Forelimb muscle (tissue), 1 donor: ENCODE measurements around the gene TCTN2. TPM values are rescaled to one million over a fixed set of nuclear protein-coding genes. Genes with fewer than 3 reads are reported as not detected.

Source experiments
- DNase-seq: peaks from one replicate; pipeline ENCODE4 v3.0.0-alpha.2; 2013; ENCODE audit warnings: low read depth
- polyA plus RNA-seq: library from polyadenylated mRNA; unstranded; fragments of 120-200 nt; gene quantifications from one replicate; pipeline ENCODE4 v1.2.1, GENCODE V29; 2013; ENCODE audit not compliant: insufficient read length

Gene TCTN2
- polyA plus RNA-seq, 1 donor: 6.2 TPM

DNA sequence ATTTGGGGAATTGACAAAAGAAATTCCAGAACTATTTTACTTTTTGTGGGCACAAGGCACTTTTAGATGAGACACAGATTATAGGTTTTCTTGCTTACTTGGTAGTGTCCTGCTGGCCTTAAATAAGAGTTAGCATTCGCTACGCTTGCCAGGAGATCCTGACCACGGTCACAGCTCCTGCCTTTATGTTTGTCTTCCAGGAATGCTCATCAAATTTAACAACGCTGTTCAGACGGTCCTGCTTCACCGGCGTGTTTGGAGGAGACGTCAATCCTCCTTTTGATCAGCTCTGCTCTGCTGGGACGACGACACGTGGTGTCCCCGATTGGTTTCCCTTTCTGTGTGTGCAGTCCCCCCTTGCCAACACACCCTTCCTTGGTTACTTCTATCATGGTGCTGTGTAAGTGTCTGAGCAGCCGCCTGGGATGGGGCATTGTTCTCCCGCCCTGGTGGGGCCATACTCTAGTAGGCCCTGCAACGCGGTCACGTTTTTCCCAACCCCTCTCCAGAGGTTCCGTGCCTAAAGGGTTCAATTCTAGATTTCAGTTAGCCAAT, 15.8 kb downstream of the TCTN2 start:
- no peak for DNase-seq

DNA sequence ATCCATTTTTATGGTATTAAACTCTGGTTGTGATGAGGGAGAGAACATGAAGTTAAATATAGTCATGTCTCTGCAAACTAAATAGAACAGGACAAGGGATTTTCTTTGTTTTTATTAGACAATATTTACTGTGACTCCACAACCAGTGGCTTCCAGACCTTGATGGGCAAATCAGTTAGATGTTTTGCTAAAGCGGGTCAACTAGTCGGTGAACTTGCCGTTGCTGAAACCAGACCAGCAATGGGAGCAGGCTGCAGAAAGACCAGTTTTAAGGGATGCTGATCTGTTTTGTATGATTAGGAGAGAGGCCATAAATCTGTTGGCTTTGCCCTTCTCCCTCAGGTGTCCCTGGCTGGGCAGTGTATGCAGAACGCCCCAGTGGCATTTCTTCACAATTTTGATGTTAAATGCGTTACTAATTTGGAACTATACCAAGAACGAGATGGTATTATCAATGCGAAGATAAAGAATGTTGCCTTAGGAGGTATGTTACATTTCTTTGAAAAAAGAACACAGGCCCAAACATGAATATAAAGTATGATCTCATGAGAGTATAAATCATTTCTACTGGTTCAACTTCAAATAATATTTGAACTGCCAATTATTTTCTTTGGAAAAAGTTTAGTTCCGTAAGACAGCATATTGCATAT, 19.4 kb downstream of the TCTN2 start:
- DNase-seq: no peak

DNA sequence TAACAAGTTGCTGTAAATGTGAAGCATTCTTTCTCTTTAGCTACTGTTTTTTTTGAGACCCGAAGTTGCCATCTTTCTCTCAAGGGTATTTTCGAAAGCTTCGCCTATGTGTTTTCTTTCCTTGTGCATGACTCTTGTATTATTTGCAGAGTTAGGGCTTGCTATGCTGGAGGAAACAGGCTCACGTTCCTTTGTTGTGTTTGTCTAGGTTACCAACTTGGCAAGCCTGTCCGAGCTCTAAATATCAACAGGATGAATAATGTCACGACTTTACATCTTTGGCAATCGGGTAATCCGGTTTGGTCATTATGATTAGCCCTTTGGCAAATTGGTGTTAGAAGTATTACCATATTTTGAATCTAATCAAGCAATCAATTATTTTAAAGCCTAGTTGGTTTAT, 25.3 kb downstream of the TCTN2 start:
- no peak for DNase-seq

- DNase-seq: no peak
These were observed 25.7 kb downstream of the TCTN2 start for GRCh38 chr12:123696646-123697045.

- DNase-seq: no peak
These were observed 35.0 kb downstream of the TCTN2 start for GRCh38 chr12:123705935-123706334.

GRCh38 chr12:123707466-123707865, 36.6 kb downstream of the TCTN2 start:
- DNase-seq: no peak

- no peak for DNase-seq
These were observed 41.9 kb downstream of the TCTN2 start for GRCh38 chr12:123712780-123713319.

- DNase-seq: no peak
These were observed 42.5 kb downstream of the TCTN2 start for GRCh38 chr12:123713398-123713797.

DNA sequence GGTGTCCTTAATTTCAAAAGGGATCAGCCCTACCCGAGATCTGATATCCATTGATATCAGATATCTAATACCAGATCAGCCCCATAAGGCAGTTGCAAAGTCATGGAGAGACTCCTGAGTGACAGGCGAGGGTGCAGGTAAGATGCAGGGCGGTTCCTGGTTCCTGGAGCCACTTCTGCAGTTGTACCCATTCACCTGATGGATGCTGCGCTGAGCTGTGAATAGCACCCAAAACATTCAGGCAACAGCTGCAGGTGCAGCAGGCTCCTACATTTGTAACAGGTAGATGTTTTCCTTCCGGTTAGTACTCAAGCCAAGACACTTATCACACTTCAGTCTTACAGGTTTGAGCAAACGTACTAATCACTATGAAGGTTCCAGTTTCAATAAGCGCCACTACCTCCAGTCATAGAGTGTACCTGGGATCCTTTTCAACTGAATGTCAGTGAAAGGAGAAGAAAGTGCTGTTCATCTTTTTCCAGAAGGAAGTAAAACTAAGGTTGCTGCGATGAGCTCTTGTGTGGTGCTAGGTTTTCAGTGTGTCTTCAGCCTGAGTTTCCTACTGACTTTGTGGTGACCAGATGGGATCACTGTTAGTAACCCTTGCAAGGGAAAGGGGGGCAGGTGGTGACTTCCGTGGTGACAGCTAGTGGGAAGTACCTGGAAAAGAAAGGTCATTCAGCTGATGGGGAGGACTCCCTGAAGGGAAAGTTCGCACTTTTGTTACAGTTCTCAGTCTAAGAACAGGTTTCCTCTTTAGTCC, 43.1 kb downstream of the TCTN2 start:
- no peak for DNase-seq

DNA sequence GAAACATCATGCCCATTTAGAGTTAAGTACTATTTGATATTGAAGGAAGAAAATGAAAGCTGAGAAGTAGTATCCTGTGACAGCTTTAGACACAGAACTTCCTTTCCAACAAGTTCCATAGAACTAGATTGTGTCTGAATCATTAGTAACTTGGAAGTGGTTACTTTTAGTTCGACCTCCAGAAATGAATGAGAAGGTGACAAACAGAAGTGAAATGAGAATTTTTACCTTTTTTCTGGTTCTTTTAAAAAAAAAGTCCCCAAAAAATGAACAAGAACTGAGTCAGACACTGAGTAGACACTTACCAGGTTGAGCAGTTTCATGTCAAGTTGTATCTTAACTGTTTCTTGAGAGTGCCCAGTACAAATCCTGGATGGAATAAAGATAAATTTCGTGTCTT, 44.3 kb downstream of the TCTN2 start:
- DNase-seq: no peak

- no peak for DNase-seq
These were observed 46.4 kb downstream of the TCTN2 start for GRCh38 chr12:123717350-123717749.

DNA sequence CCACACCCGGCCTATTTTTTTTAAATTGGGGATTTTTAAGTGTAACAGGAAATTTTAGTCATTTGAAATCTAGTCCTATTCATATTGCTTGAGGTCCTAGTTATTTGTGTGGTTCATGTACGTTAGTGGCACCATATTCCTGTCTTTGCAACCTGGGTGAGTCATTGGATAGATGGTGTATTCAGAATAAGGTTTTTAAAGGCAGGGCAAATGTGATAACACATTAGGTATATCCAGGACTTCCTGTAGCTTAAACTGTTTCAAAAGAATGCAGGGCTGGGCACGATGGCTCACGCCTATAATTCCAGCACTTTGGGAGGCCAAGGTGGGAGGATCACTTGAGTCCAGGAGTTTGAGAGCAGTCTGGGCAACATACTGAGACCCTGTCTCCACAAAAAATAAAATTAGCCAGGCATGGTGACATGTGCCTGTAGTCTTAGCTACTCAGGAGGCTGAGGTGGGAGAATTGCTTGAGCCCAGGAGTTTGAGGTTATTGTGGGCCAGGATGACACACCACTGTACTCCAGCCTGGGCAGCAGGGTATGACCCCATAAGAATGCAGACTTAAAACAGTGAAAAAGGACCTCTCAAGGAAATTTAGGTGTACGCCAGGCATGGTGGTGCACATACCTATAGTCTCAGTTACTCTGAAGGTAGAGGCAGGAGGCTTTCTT, 49.4 kb downstream of the TCTN2 start:
- DNase-seq: no peak

DNA sequence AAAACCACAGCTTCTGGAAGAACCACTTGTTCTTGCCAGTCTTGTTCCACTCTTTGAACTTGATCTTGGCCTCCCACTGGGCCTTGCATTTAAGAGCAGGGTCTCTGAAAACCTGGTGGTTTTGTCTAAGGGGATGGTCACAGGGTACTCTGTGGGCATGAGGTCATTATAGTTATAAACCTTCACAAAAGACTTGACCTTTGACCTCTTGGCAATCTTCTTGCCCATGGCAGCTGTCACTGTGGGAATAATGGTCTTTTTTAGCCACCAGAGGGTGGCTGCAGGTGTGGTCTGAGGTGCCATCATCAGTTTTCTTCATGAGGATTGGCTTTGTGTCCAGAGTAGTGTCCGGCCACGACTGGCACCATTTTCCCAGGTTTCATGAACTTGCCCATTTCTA, 50.3 kb downstream of the TCTN2 start:
- no peak for DNase-seq

GRCh38 chr12:123723011-123723410, 52.1 kb downstream of the TCTN2 start:
- DNase-seq: no peak

GRCh38 chr12:123723765-123724164, 52.9 kb downstream of the TCTN2 start:
- no peak for DNase-seq

DNA sequence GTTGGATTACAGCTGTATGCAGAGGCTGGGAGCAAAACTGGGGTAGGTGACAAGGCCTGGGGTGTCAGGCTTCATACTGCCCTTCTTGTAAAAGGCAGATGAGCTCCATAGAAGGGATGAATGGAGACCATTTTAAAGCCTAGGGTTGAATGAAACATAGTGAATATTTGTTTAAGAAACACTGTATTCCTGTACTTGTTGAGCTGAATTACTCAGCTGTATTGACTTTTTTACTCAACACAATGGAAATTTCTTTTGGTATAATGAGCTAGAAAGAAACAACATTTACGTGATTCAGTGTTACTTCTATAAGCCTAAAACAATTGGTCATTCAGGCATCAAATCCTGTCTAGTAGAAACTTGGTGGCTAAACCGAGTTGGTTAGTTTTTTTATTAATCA, 55.3 kb downstream of the TCTN2 start:
- DNase-seq: no peak

- DNase-seq: no peak
These were observed 56.0 kb downstream of the TCTN2 start for GRCh38 chr12:123726962-123727361.

DNA sequence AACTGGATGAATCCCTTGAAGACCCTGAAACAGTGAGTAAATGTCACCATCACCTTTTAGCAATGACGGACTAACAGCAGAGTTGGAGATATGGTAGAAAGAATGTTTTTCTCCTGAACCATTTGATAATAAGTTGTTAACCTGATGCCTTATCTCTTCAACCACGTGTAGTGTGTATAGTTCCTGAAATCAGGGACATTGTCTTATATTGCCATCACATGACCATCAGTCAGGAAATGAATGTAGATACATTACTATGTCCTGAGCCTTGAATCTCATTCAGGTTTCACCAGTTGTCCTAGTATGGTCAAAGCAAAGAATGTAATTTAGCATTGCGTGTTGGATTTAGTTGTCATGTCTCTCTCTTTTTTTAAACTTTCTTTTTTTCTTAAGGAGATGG, 57.0 kb downstream of the TCTN2 start:
- no peak for DNase-seq

DNA sequence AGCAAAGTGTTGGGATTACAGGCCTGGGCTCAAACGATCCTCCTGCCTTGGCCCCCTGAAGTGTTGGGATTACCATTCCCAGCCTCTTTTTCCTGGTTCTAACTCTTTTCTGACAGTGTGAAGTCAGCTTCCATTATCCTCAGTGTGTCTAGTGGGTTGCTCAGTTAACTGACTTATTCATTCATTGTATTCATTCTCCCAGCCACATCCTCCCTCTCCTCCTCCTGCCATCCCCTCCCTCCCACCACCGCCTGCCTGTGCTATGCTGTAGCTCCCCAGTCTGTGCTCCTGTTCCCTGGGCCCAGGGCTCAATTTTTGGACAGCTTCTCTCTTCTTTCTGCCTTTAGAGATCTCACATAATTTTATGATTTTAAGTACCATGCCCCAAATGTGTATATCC, 60.7 kb downstream of the TCTN2 start:
- DNase-seq: no peak

- no peak for DNase-seq
These were observed 61.3 kb downstream of the TCTN2 start for GRCh38 chr12:123732251-123732650.

DNA sequence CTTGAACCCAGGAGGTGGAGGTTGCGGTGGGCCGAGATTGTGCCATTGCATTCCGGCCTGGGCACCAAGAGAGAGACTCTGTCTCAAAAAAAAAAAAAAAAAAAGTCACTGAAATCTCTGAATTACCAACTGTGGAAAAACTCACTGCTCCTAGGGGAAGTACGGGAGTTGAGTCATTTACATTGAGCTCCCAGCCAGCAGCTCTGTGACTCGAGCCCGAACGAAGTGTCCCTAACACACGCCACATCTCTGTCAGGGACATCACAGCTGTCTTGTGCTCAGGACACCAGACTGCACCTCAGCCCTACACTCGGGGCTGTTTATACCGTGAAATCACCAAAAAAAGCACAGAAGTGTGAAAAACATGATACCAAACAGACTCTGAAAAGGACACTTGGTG, 62.3 kb downstream of the TCTN2 start:
- DNase-seq: no peak

GRCh38 chr12:123734268-123734667, 63.4 kb downstream of the TCTN2 start:
- no peak for DNase-seq
